HCT116 (cell line): Measurements from ENCODE around the gene GPC5.

Source experiments
- TF ChIP-seq, protein P1 (sequence below), 3 experiments: fragments of 200-600 bp in 1 of 3; sonication (generic) in 1 of 3; IDR thresholded peaks in 2 of 3; conservative IDR thresholded peaks in 1 of 3; 2 replicates each; pipeline ENCODE4 v1.5.1; 2012 to 2017; ENCODE audit warnings: low read depth in 2 of 3, low read length in 2 of 3, antibody characterized with exemption in 1 of 3, borderline replicate concordance in 1 of 3, control low read depth in 1 of 3, mild to moderate bottlenecking in 1 of 3, mixed read lengths in 1 of 3, mixed run types in 1 of 3, moderate library complexity in 1 of 3; ENCODE audit not compliant: insufficient read depth in 1 of 3
- TF ChIP-seq, protein P2 (sequence below): IDR thresholded peaks from 2 replicates; pipeline ENCODE4 v1.6.1; 2012

DNA sequence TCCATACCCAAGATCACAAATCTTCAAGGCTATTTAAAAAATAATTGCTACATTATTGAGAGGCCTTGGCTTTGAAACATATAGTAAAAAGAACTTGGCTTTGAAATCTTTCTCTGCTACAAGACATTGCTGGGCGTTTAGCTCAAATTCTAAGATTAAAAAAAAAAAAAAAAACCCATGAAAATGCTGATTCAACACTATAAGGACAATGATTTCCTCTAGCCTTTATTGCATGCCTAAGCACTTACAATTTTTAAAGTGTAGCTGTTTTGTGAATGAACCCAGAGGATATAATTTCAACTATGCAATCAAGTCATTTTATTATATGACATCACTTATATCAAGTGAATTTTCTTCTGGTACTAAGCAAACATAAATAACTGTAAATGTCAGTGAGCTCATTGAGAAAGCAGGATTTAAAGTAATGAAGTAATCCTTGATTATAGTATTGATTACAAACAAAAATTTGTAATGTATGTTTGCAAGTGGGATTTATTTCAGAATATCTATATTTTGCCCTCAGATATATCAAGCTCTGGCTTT lies 1488.2 kb downstream of the GPC5 start:
- TF ChIP-seq, protein P1, sequence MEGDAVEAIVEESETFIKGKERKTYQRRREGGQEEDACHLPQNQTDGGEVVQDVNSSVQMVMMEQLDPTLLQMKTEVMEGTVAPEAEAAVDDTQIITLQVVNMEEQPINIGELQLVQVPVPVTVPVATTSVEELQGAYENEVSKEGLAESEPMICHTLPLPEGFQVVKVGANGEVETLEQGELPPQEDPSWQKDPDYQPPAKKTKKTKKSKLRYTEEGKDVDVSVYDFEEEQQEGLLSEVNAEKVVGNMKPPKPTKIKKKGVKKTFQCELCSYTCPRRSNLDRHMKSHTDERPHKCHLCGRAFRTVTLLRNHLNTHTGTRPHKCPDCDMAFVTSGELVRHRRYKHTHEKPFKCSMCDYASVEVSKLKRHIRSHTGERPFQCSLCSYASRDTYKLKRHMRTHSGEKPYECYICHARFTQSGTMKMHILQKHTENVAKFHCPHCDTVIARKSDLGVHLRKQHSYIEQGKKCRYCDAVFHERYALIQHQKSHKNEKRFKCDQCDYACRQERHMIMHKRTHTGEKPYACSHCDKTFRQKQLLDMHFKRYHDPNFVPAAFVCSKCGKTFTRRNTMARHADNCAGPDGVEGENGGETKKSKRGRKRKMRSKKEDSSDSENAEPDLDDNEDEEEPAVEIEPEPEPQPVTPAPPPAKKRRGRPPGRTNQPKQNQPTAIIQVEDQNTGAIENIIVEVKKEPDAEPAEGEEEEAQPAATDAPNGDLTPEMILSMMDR (IDR thresholded peaks at IDR 0.05 in 2 of 3, conservative IDR thresholded peaks at IDR 0.05 in 1 of 3; ENCODE audit: borderline replicate concordance in 1 of 3, insufficient read depth in 1 of 3, low read depth in 2 of 3, low read length in 2 of 3), result no peak
- TF ChIP-seq, protein P2, sequence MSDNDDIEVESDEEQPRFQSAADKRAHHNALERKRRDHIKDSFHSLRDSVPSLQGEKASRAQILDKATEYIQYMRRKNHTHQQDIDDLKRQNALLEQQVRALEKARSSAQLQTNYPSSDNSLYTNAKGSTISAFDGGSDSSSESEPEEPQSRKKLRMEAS, result no peak
